H1 (cell line): ENCODE measurements around the gene SLU7. TPM values are rescaled to one million over a fixed set of nuclear protein-coding genes. Genes with fewer than 3 reads are reported as not detected.

Experiments
- CTCF ChIA-PET: fragments of 300-600 bp; sonication (Branson Sonifier 250); formaldehyde crosslinking; loops from one replicate; lab custom pipeline; 2021; ENCODE audit not compliant: partially characterized antibody; lab: Charles Lee
- POLR2A ChIA-PET: fragments of 300-600 bp; sonication (Branson Sonifier 250); formaldehyde crosslinking; loops from one replicate; lab custom pipeline; 2021; ENCODE audit warnings: inconsistent platforms; ENCODE audit not compliant: partially characterized antibody; lab: Charles Lee
- DNase-seq, 2 experiments: peaks; one replicate each; pipeline versions ENCODE4 v3.0.0 to v3.0.0-alpha.2; 2010 to 2022; ENCODE audit warnings: low spot score in 2 of 2, low read depth in 1 of 2, mixed read lengths in 1 of 2
- FAIRE-seq: peaks from 2 replicates; lab custom pipeline; 2011; peaks lifted over from hg19 to GRCh38; lab: Jason Lieb, UNC
- H2AFZ ChIP-seq: 2 replicates; pipeline ENCODE4 v1.8.1; 2012; ENCODE audit warnings: low read length, inconsistent platforms
- H2AK5ac ChIP-seq: 2 replicates; pipeline ENCODE4 v1.6.1; 2013; ENCODE audit warnings: low read depth, low read length
- H2BK120ac ChIP-seq: replicated peaks from 2 replicates; pipeline ENCODE3; 2013; ENCODE audit warnings: low read depth, low read length, inconsistent platforms
- H2BK12ac ChIP-seq: 2 replicates; pipeline ENCODE4 v1.6.1; 2013; ENCODE audit warnings: low read depth, low read length
- H2BK15ac ChIP-seq: 2 replicates; pipeline ENCODE4 v1.6.1; 2013; ENCODE audit warnings: low read length
- H2BK20ac ChIP-seq: 2 replicates; pipeline ENCODE4 v1.6.1; 2013; ENCODE audit warnings: low read length
- H2BK5ac ChIP-seq: 2 replicates; pipeline ENCODE4 v1.6.1; 2013; ENCODE audit warnings: low read depth, low read length
- H3K14ac ChIP-seq: 2 replicates; pipeline ENCODE4 v1.6.1; 2013; ENCODE audit warnings: inconsistent platforms; ENCODE audit not compliant: insufficient read length
- H3K18ac ChIP-seq: 2 replicates; pipeline ENCODE4 v1.6.1; 2013; ENCODE audit warnings: low read length; ENCODE audit errors: extremely low read depth
- H3K23ac ChIP-seq: 2 replicates; pipeline ENCODE4 v1.6.1; 2013; ENCODE audit warnings: inconsistent platforms; ENCODE audit not compliant: insufficient read length
- H3K23me2 ChIP-seq: 2 replicates; pipeline ENCODE4 v1.6.1; 2013; ENCODE audit warnings: low read depth, low read length
- H3K27ac ChIP-seq: 2 replicates; pipeline ENCODE4 v1.6.1; 2011; ENCODE audit warnings: low read depth, low read length, inconsistent platforms
- H3K27me3 ChIP-seq, 4 experiments: replicated peaks in 1 of 4; 1 replicate in 1 of 4; 2 replicates in 3 of 4; pipeline versions ENCODE4 v1.6.1 to v1.8.1; 2011 to 2013; ENCODE audit warnings: low read length in 3 of 4, mild to moderate bottlenecking in 3 of 4, inconsistent platforms in 2 of 4, mixed read lengths in 2 of 4, moderate library complexity in 1 of 4; ENCODE audit not compliant: control insufficient read depth in 3 of 4, insufficient read depth in 3 of 4; ENCODE audit errors: extremely low read depth in 1 of 4
- H3K36me3 ChIP-seq, 4 experiments: 2 replicates each; pipeline versions ENCODE4 v1.6.1 to v1.8.1; 2011 to 2013; ENCODE audit warnings: mild to moderate bottlenecking in 4 of 4, low read length in 3 of 4, moderate library complexity in 2 of 4, control low read depth in 1 of 4, inconsistent platforms in 1 of 4; ENCODE audit not compliant: insufficient read depth in 4 of 4, control insufficient read depth in 2 of 4
- H3K4ac ChIP-seq: replicated peaks from 2 replicates; pipeline ENCODE3; 2013; ENCODE audit warnings: low read length, low read depth, mixed read lengths, inconsistent platforms; ENCODE audit not compliant: insufficient read length
- H3K4me1 ChIP-seq, 4 experiments: replicated peaks in 1 of 4; 1 replicate in 1 of 4; 2 replicates in 3 of 4; pipeline versions ENCODE4 v1.6.1 to v1.8.1; 2011 to 2013; ENCODE audit warnings: low read length in 3 of 4, inconsistent platforms in 2 of 4, mixed read lengths in 1 of 4; ENCODE audit not compliant: insufficient read depth in 4 of 4, control insufficient read depth in 3 of 4
- H3K4me2 ChIP-seq, 2 experiments: 2 replicates each; pipeline versions ENCODE4 v1.6.1 to v1.8.1; 2011 to 2013; ENCODE audit warnings: low read depth in 2 of 2, low read length in 2 of 2, control low read depth in 1 of 2, inconsistent platforms in 1 of 2, mild to moderate bottlenecking in 1 of 2; ENCODE audit not compliant: insufficient read depth in 1 of 2
- H3K4me3 ChIP-seq, 4 experiments: fragments of 200-600, 300-600 bp in 1 of 4; sonication (generic), shearing (Covaris generic), sonication (Bioruptor Twin) in 1 of 4; 2 replicates each; pipeline versions ENCODE4 v1.5.1 to v1.8.1; 2011 to 2016; ENCODE audit warnings: low read length in 4 of 4, low read depth in 3 of 4, control low read depth in 2 of 4, inconsistent platforms in 2 of 4, mild to moderate bottlenecking in 2 of 4, mixed read lengths in 1 of 4, moderate library complexity in 1 of 4; ENCODE audit not compliant: insufficient read depth in 2 of 4; ENCODE audit errors: extremely low read depth in 1 of 4
- H3K56ac ChIP-seq: replicated peaks from 2 replicates; pipeline ENCODE3; 2013; ENCODE audit warnings: low read depth, mild to moderate bottlenecking, mixed read lengths, low read length, inconsistent platforms; ENCODE audit not compliant: insufficient read length
- H3K79me1 ChIP-seq: 2 replicates; pipeline ENCODE4 v1.6.1; 2013; ENCODE audit warnings: low read depth, low read length, control low read depth
- H3K79me2 ChIP-seq, 2 experiments: 2 replicates each; pipeline versions ENCODE4 v1.6.1 to v1.8.1; 2012 to 2013; ENCODE audit warnings: low read length in 2 of 2, mild to moderate bottlenecking in 2 of 2, inconsistent platforms in 1 of 2; ENCODE audit not compliant: insufficient read depth in 2 of 2, control insufficient read depth in 1 of 2
- H3K9ac ChIP-seq, 4 experiments: replicated peaks in 1 of 4; 1 replicate in 1 of 4; 2 replicates in 3 of 4; pipeline versions ENCODE4 v1.6.1 to v1.8.1; 2011 to 2013; ENCODE audit warnings: low read depth in 3 of 4, low read length in 3 of 4, control low read depth in 2 of 4, mild to moderate bottlenecking in 2 of 4, moderate library complexity in 2 of 4, inconsistent platforms in 1 of 4; ENCODE audit errors: extremely low read depth in 1 of 4
- H3K9me3 ChIP-seq, 2 experiments: 2 replicates each; pipeline versions ENCODE4 v1.6.1 to v1.8.1; 2012 to 2013; ENCODE audit warnings: mild to moderate bottlenecking in 2 of 2, moderate library complexity in 2 of 2, control low read depth in 1 of 2, inconsistent platforms in 1 of 2, low read depth in 1 of 2, low read length in 1 of 2, mixed read lengths in 1 of 2; ENCODE audit not compliant: insufficient read depth in 2 of 2
- H4K20me1 ChIP-seq, 2 experiments: replicated peaks in 1 of 2; 2 replicates each; pipeline versions ENCODE3 to v1.8.1; 2011 to 2013; ENCODE audit warnings: inconsistent platforms in 2 of 2, low read length in 2 of 2, mild to moderate bottlenecking in 1 of 2; ENCODE audit not compliant: insufficient read depth in 2 of 2, control insufficient read depth in 1 of 2
- H4K5ac ChIP-seq: 2 replicates; pipeline ENCODE4 v1.6.1; 2013; ENCODE audit warnings: low read length, low read depth, mixed read lengths, inconsistent platforms; ENCODE audit not compliant: insufficient read length
- H4K8ac ChIP-seq: 2 replicates; pipeline ENCODE4 v1.8.0; 2013; ENCODE audit warnings: mild to moderate bottlenecking, moderate library complexity, low read length, inconsistent platforms; ENCODE audit not compliant: insufficient read depth; ENCODE audit errors: extremely low read depth
- H4K91ac ChIP-seq: replicated peaks from 2 replicates; pipeline ENCODE3; 2013; ENCODE audit warnings: low read length, mixed read lengths, inconsistent platforms; ENCODE audit not compliant: insufficient read length
- CEBPB ChIP-seq: IDR thresholded peaks from 2 replicates; pipeline ENCODE4 v1.6.1; 2012; ENCODE audit warnings: low read depth, low read length
- CHD1 ChIP-seq: IDR thresholded peaks from 2 replicates; pipeline ENCODE4 v1.6.1; 2012; ENCODE audit warnings: low read depth, low read length, improper control_type of control experiment
- CHD2 ChIP-seq: IDR thresholded peaks from 2 replicates; pipeline ENCODE4 v1.6.1; 2012; ENCODE audit warnings: low read length, improper control_type of control experiment
- EGR1 ChIP-seq: IDR thresholded peaks from 2 replicates; pipeline ENCODE4 v1.6.1; 2011; ENCODE audit warnings: low read depth, low read length, borderline replicate concordance
- GABPA ChIP-seq: IDR thresholded peaks from 2 replicates; pipeline ENCODE4 v1.6.1; 2011; ENCODE audit warnings: mild to moderate bottlenecking, low read length, moderate library complexity, borderline replicate concordance; ENCODE audit not compliant: insufficient read depth
- KDM5A ChIP-seq: fragments of 200-600 bp; IDR thresholded peaks from 2 replicates; pipeline ENCODE4 v1.7.1; 2012; ENCODE audit warnings: mild to moderate bottlenecking, low read length, inconsistent platforms, mixed read lengths
- PHF8 ChIP-seq: fragments of 200-600 bp; sonication (generic); conservative IDR thresholded peaks from 2 replicates; pipeline ENCODE4 v1.7.1; 2012; ENCODE audit warnings: low read depth, mild to moderate bottlenecking, inconsistent platforms, low read length, moderate library complexity
- RXRA ChIP-seq: IDR thresholded peaks from 2 replicates; pipeline ENCODE4 v1.6.1; 2011; ENCODE audit warnings: low read depth, mild to moderate bottlenecking, low read length, moderate library complexity; ENCODE audit not compliant: insufficient read depth
- SIX5 ChIP-seq: IDR thresholded peaks from 2 replicates; pipeline ENCODE4 v1.6.1; 2011; ENCODE audit warnings: mild to moderate bottlenecking, low read depth, low read length
- SP2 ChIP-seq: IDR thresholded peaks from 2 replicates; pipeline ENCODE4 v1.6.1; 2012; ENCODE audit warnings: mild to moderate bottlenecking, low read length, inconsistent platforms
- SUZ12 ChIP-seq: fragments of 200-600 bp; sonication (generic); IDR thresholded peaks from 2 replicates; pipeline ENCODE4 v1.6.1; 2012; ENCODE audit warnings: mild to moderate bottlenecking, inconsistent platforms, low read length, moderate library complexity, mixed read lengths
- TCF12 ChIP-seq: IDR thresholded peaks from 2 replicates; pipeline ENCODE4 v1.6.1; 2011; ENCODE audit warnings: low read depth, mild to moderate bottlenecking, low read length
- ZNF274 ChIP-seq: IDR thresholded peaks from 2 replicates; pipeline ENCODE4 v1.7.0; 2012; ENCODE audit warnings: low read length, borderline replicate concordance; ENCODE audit errors: extremely low read depth
- WGBS, 2 experiments: shearing (Covaris generic) in 1 of 2; methylation state at CpG; one replicate each; pipeline versions ENCODE4 v1.1.6 to v1.1.7; 2013 to 2015; ENCODE audit warnings: low lambda C conversion rate in 2 of 2, mixed read lengths in 2 of 2, inconsistent platforms in 1 of 2, low coverage in 1 of 2, missing lambda C conversion rate in 1 of 2; ENCODE audit not compliant: insufficient replicate concordance in 2 of 2, insufficient coverage in 1 of 2, insufficient read length in 1 of 2; ENCODE audit errors: extremely low coverage in 1 of 2, missing lambda C conversion rate in 1 of 2; 5-methylcytosine and 5-hydroxymethylcytosine counted together
- polyA plus RNA-seq, 7 experiments: library from polyadenylated mRNA; depleted of rRNA in 3 of 7; stranded (reverse) in 5 of 7; unstranded in 2 of 7; fragments of >200 nt in 5 of 7; fragments of 200-250 nt in 2 of 7; gene quantifications; 1 replicate in 5 of 7; 2 replicates in 1 of 7; 4 replicates in 1 of 7; pipeline versions ENCODE4 v1.2.1 to v1.2.3, GENCODE V29; 2011 to 2013; ENCODE audit warnings: missing spikeins in 2 of 7, mixed read lengths in 2 of 7
- total RNA-seq: library from RNA; stranded (reverse); fragmentation: NEBNext Ultra II Directional; extraction: Animal tissue kit (Norgen Biotek cat#: 25700); gene quantifications from 2 replicates; pipeline ENCODE4 v1.2.1, GENCODE V29; 2021
- TF ChIP-seq, protein P1 (sequence below): IDR thresholded peaks from 2 replicates; pipeline ENCODE4 v1.6.1; 2012; ENCODE audit warnings: low read length, inconsistent platforms

Gene SLU7
- total and polyA plus RNA-seq, 2 of the 8 experiments (the other 6 are each of a cell fraction or from before 2014, with no cell fraction given): 6.0 to 34.1 TPM

DNA sequence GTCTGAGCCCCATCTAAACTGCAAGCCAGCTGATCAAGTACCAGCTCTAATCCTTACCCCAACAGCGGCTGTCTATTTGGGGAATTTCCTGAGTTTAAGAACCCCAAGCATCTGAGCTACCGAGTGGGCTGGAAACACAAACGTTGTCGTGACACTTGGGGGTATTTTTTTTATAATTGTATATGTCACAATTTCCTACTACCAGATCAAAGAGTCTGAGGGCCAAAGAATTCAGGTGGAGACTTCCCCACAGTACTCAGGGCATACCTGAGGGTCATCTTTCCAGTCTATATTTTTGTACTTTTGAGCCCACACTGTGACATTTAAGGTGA lies 45.6 kb upstream of the SLU7 start:
- no peaks in the 10 kb centered on the region for H4K20me1 ChIP-seq
- no peaks in the 10 kb centered on the region for H3K23me2 ChIP-seq
- H3K27ac ChIP-seq: no peak overlapping the region
- CTCF ChIA-PET: interaction anchor here (1.4 to 2.4 kb wide), 3 partner anchors 21 to 26 kb away, joined by 3 to 10 read pairs (median 5); no protein-coding TSS in a partner anchor
- H3K4me1 ChIP-seq: peaks cover 0 to 6% (median 2%) of the 10 kb centered on the region in 4 experiments; a peak in 4 of 7 replicates
- H3K79me1 ChIP-seq: no peaks in the 10 kb centered on the region
- no peak overlapping the region for H3K9ac ChIP-seq
- whole genome bisulfite sequencing, 2 experiments: 93% methylated on average over 4 of the region's 4 CpGs; no CpG with 5 or more reads in 1 of the 2 experiments
- H3K23ac ChIP-seq: no peak overlapping the region
- no peak overlapping the region for H3K4me2 ChIP-seq
- H3K4me3 ChIP-seq: no peak overlapping the region
- H3K79me2 ChIP-seq: no peaks in the 10 kb centered on the region
- DNase-seq: no peak
- H4K8ac ChIP-seq: no peak overlapping the region
- no peak for FAIRE-seq
- no peak overlapping the region for H2AK5ac ChIP-seq
- H3K9me3 ChIP-seq: no peaks in the 10 kb centered on the region; a peak in 1 of 4 replicates
- no peak overlapping the region for H3K18ac ChIP-seq
- no peak overlapping the region for H3K4ac ChIP-seq
- no peak overlapping the region for H2BK20ac ChIP-seq
- POLR2A ChIA-PET: no interaction called here
- no peak overlapping the region for H3K56ac ChIP-seq
- no peak overlapping the region for H2BK5ac ChIP-seq
- no peaks in the 10 kb centered on the region for H3K27me3 ChIP-seq
- H2AFZ ChIP-seq: no peak overlapping the region
- no peak overlapping the region for H4K91ac ChIP-seq
- no peak overlapping the region for H3K14ac ChIP-seq
- H4K5ac ChIP-seq: no peak overlapping the region
- no peak overlapping the region for H2BK12ac ChIP-seq
- H2BK15ac ChIP-seq: no peak overlapping the region
- no peak overlapping the region for H2BK120ac ChIP-seq
- no peaks in the 10 kb centered on the region for H3K36me3 ChIP-seq
- TF ChIP-seq, protein P1, sequence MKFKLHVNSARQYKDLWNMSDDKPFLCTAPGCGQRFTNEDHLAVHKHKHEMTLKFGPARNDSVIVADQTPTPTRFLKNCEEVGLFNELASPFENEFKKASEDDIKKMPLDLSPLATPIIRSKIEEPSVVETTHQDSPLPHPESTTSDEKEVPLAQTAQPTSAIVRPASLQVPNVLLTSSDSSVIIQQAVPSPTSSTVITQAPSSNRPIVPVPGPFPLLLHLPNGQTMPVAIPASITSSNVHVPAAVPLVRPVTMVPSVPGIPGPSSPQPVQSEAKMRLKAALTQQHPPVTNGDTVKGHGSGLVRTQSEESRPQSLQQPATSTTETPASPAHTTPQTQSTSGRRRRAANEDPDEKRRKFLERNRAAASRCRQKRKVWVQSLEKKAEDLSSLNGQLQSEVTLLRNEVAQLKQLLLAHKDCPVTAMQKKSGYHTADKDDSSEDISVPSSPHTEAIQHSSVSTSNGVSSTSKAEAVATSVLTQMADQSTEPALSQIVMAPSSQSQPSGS: no peak
- TF ChIP-seq EGR1: no peak
- no peak for TF ChIP-seq ZNF274
- no peak for TF ChIP-seq PHF8
- no peak for TF ChIP-seq RXRA
- TF ChIP-seq SP2: no peak
- no peak for TF ChIP-seq GABPA
- TF ChIP-seq SIX5: no peak
- no peak for TF ChIP-seq CEBPB
- no peak for TF ChIP-seq TCF12
- no peak for TF ChIP-seq CHD1
- TF ChIP-seq SUZ12: no peak
- no peak for TF ChIP-seq KDM5A
- TF ChIP-seq CHD2: no peak
